ENCODE measurements around the gene CITED4. TPM values are rescaled to one million over a fixed set of nuclear protein-coding genes. Genes with fewer than 3 reads are reported as not detected.

The CITED4 gene
- polyA plus RNA-seq (2013), result 2.7 and 3.4 TPM in 2 replicates

GRCh38 chr1:40862008-40862863 is at the start of gene CITED4:
Gene CITED4 (minus strand): TSS chr1:40862363. CDS start chr1:40862127, 236 bp downstream.
- Histone ChIP-seq H3K27me3 (ENCODE audit: insufficient read depth, low read length) (peaks cover 14% of the 10 kb centered on the region), H3K4me3 (ENCODE audit: low read depth, low read length) (peak within 1 kb of the TSS; percentile 73), H2AK5ac (ENCODE audit: low read length) (no peak within 1 kb of the TSS), H3K9me3 (ENCODE audit: insufficient read depth, low read depth, low read length) (no peaks in the 10 kb centered on the region), H3K23ac (ENCODE audit: low read length) (no peak within 1 kb of the TSS), H3K79me1 (ENCODE audit: low read length) (no peaks in the 10 kb centered on the region), H3K36me3 (ENCODE audit: control insufficient read depth in 1 of 2, insufficient read depth in 2 of 2, low read length in 2 of 2) (no peaks in the 10 kb centered on the region), H4K91ac (ENCODE audit: low read depth, low read length) (no peak within 1 kb of the TSS), H3K4me2 (ENCODE audit: low read length) (peak within 1 kb of the TSS; percentile 97), H2BK120ac (ENCODE audit: insufficient read depth, low read length, poor library complexity) (no peak within 1 kb of the TSS), H3K27ac (ENCODE audit: low read depth, low read length) (no peak within 1 kb of the TSS), H3K9ac (ENCODE audit: low read length) (no peak within 1 kb of the TSS), H3K79me2 (ENCODE audit: control insufficient read depth, insufficient read depth, low read length, poor library complexity) (no peaks in the 10 kb centered on the region), H4K12ac (ENCODE audit: low read depth, low read length) (no peak within 1 kb of the TSS), H3K4me1 (ENCODE audit: control insufficient read depth in 1 of 2, insufficient read depth in 2 of 2, low read length in 2 of 2) (peaks cover 0 to 14% of the 10 kb centered on the region in 2 experiments), H2BK12ac (ENCODE audit: low read length) (no peak within 1 kb of the TSS), H2BK5ac (ENCODE audit: low read depth, low read length, poor library complexity) (no peak within 1 kb of the TSS), H3K14ac (ENCODE audit: low read length) (no peak within 1 kb of the TSS), H3K18ac (ENCODE audit: low read length) (no peak within 1 kb of the TSS), H3K4ac (ENCODE audit: low read depth, low read length) (no peak within 1 kb of the TSS), H4K8ac (ENCODE audit: low read depth, low read length) (no peak within 1 kb of the TSS), H2AFZ (ENCODE audit: insufficient read depth, low read length, poor library complexity) (peak within 1 kb of the TSS; percentile 20)
- DNase-seq, result peak; percentile 97 to 99
- WGBS (ENCODE audit: extremely low coverage, insufficient coverage, insufficient read length), result no CpG with 5 or more reads among the region's 75 CpGs

GRCh38 chr1:40911105-40911504 is 48.9 kb upstream of the CITED4 start:
- H3K23ac ChIP-seq (ENCODE audit: low read length), result no peak overlapping the region
- no peak overlapping the region for H2AK5ac ChIP-seq (ENCODE audit: low read length)
- H2BK5ac ChIP-seq (ENCODE audit: low read depth, low read length, poor library complexity), result no peak overlapping the region
- H3K79me2 ChIP-seq (ENCODE audit: control insufficient read depth, insufficient read depth, low read length, poor library complexity), result no peaks in the 10 kb centered on the region
- no peaks in the 10 kb centered on the region for H3K36me3 ChIP-seq (ENCODE audit: control insufficient read depth in 1 of 2, insufficient read depth in 2 of 2, low read length in 2 of 2)
- no peak overlapping the region for H2AFZ ChIP-seq (ENCODE audit: insufficient read depth, low read length, poor library complexity)
- no peak overlapping the region for H3K9ac ChIP-seq (ENCODE audit: low read length)
- no peak overlapping the region for H3K27ac ChIP-seq (ENCODE audit: low read depth, low read length)
- peak; percentile 20 to 56 for DNase-seq
- H3K27me3 ChIP-seq (ENCODE audit: insufficient read depth, low read length), result no peaks in the 10 kb centered on the region
- no peak overlapping the region for H3K4me3 ChIP-seq (ENCODE audit: low read depth, low read length)
- no peaks in the 10 kb centered on the region for H3K9me3 ChIP-seq (ENCODE audit: insufficient read depth, low read depth, low read length)
- WGBS (ENCODE audit: extremely low coverage, insufficient coverage, insufficient read length), result no CpG with 5 or more reads among the region's 3 CpGs
- H2BK12ac ChIP-seq (ENCODE audit: low read length), result no peak overlapping the region
- no peak overlapping the region for H4K91ac ChIP-seq (ENCODE audit: low read depth, low read length)
- H4K8ac ChIP-seq (ENCODE audit: low read depth, low read length), result no peak overlapping the region
- H3K79me1 ChIP-seq (ENCODE audit: low read length), result peaks cover 1% of the 10 kb centered on the region
- H3K4me2 ChIP-seq (ENCODE audit: low read length), result no peak overlapping the region
- H4K12ac ChIP-seq (ENCODE audit: low read depth, low read length), result no peak overlapping the region
- H3K18ac ChIP-seq (ENCODE audit: low read length), result no peak overlapping the region
- H3K4me1 ChIP-seq (ENCODE audit: control insufficient read depth in 1 of 2, insufficient read depth in 2 of 2, low read length in 2 of 2), result no peaks in the 10 kb centered on the region
- no peak overlapping the region for H2BK120ac ChIP-seq (ENCODE audit: insufficient read depth, low read length, poor library complexity)
- H3K14ac ChIP-seq (ENCODE audit: low read length), result no peak overlapping the region
- H3K4ac ChIP-seq (ENCODE audit: low read depth, low read length), result no peak overlapping the region

- H3K14ac ChIP-seq (ENCODE audit: low read length), result no peak overlapping the region
- H2BK12ac ChIP-seq (ENCODE audit: low read length), result no peak overlapping the region
- no peaks in the 10 kb centered on the region for H3K36me3 ChIP-seq (ENCODE audit: control insufficient read depth in 1 of 2, insufficient read depth in 2 of 2, low read length in 2 of 2)
- no CpG with 5 or more reads among the region's 9 CpGs for WGBS (ENCODE audit: extremely low coverage, insufficient coverage, insufficient read length)
- no peaks in the 10 kb centered on the region for H3K79me2 ChIP-seq (ENCODE audit: control insufficient read depth, insufficient read depth, low read length, poor library complexity)
- H3K79me1 ChIP-seq (ENCODE audit: low read length), result peaks cover 1% of the 10 kb centered on the region
- H4K8ac ChIP-seq (ENCODE audit: low read depth, low read length), result no peak overlapping the region
- H3K9me3 ChIP-seq (ENCODE audit: insufficient read depth, low read depth, low read length), result no peaks in the 10 kb centered on the region
- H4K12ac ChIP-seq (ENCODE audit: low read depth, low read length), result no peak overlapping the region
- no peak overlapping the region for H3K23ac ChIP-seq (ENCODE audit: low read length)
- no peak overlapping the region for H3K27ac ChIP-seq (ENCODE audit: low read depth, low read length)
- no peak overlapping the region for H3K4me3 ChIP-seq (ENCODE audit: low read depth, low read length)
- H3K4me1 ChIP-seq (ENCODE audit: control insufficient read depth in 1 of 2, insufficient read depth in 2 of 2, low read length in 2 of 2), result no peaks in the 10 kb centered on the region
- H3K18ac ChIP-seq (ENCODE audit: low read length), result no peak overlapping the region
- H2AK5ac ChIP-seq (ENCODE audit: low read length), result no peak overlapping the region
- no peak overlapping the region for H3K4me2 ChIP-seq (ENCODE audit: low read length)
- no peaks in the 10 kb centered on the region for H3K27me3 ChIP-seq (ENCODE audit: insufficient read depth, low read length)
- no peak overlapping the region for H3K9ac ChIP-seq (ENCODE audit: low read length)
- no peak overlapping the region for H2AFZ ChIP-seq (ENCODE audit: insufficient read depth, low read length, poor library complexity)
- H4K91ac ChIP-seq (ENCODE audit: low read depth, low read length), result no peak overlapping the region
- no peak overlapping the region for H3K4ac ChIP-seq (ENCODE audit: low read depth, low read length)
- no peak overlapping the region for H2BK120ac ChIP-seq (ENCODE audit: insufficient read depth, low read length, poor library complexity)
- peak; percentile 89 to 91 for DNase-seq
- no peak overlapping the region for H2BK5ac ChIP-seq (ENCODE audit: low read depth, low read length, poor library complexity)
These were observed 47.1 kb upstream of the CITED4 start for GRCh38 chr1:40909281-40909680.

- H3K14ac ChIP-seq (ENCODE audit: low read length), result no peak overlapping the region
- peaks cover 1% of the 10 kb centered on the region for H3K79me1 ChIP-seq (ENCODE audit: low read length)
- H2BK5ac ChIP-seq (ENCODE audit: low read depth, low read length, poor library complexity), result no peak overlapping the region
- H4K91ac ChIP-seq (ENCODE audit: low read depth, low read length), result no peak overlapping the region
- H3K27me3 ChIP-seq (ENCODE audit: insufficient read depth, low read length), result no peaks in the 10 kb centered on the region
- H3K9ac ChIP-seq (ENCODE audit: low read length), result no peak overlapping the region
- H2AK5ac ChIP-seq (ENCODE audit: low read length), result no peak overlapping the region
- H3K18ac ChIP-seq (ENCODE audit: low read length), result no peak overlapping the region
- no peak overlapping the region for H2BK120ac ChIP-seq (ENCODE audit: insufficient read depth, low read length, poor library complexity)
- H2AFZ ChIP-seq (ENCODE audit: insufficient read depth, low read length, poor library complexity), result no peak overlapping the region
- H4K12ac ChIP-seq (ENCODE audit: low read depth, low read length), result no peak overlapping the region
- no CpG with 5 or more reads among the region's 6 CpGs for WGBS (ENCODE audit: extremely low coverage, insufficient coverage, insufficient read length)
- H3K4me2 ChIP-seq (ENCODE audit: low read length), result no peak overlapping the region
- H3K4ac ChIP-seq (ENCODE audit: low read depth, low read length), result no peak overlapping the region
- H4K8ac ChIP-seq (ENCODE audit: low read depth, low read length), result no peak overlapping the region
- H3K36me3 ChIP-seq (ENCODE audit: control insufficient read depth in 1 of 2, insufficient read depth in 2 of 2, low read length in 2 of 2), result no peaks in the 10 kb centered on the region
- H3K27ac ChIP-seq (ENCODE audit: low read depth, low read length), result no peak overlapping the region
- no peak for DNase-seq
- H3K23ac ChIP-seq (ENCODE audit: low read length), result no peak overlapping the region
- no peaks in the 10 kb centered on the region for H3K9me3 ChIP-seq (ENCODE audit: insufficient read depth, low read depth, low read length)
- H3K4me3 ChIP-seq (ENCODE audit: low read depth, low read length), result no peak overlapping the region
- no peaks in the 10 kb centered on the region for H3K79me2 ChIP-seq (ENCODE audit: control insufficient read depth, insufficient read depth, low read length, poor library complexity)
- no peaks in the 10 kb centered on the region for H3K4me1 ChIP-seq (ENCODE audit: control insufficient read depth in 1 of 2, insufficient read depth in 2 of 2, low read length in 2 of 2)
- H2BK12ac ChIP-seq (ENCODE audit: low read length), result no peak overlapping the region
These were observed 46.2 kb upstream of the CITED4 start for GRCh38 chr1:40908350-40908749.
